Uterus (tissue), 2 donors: Measurements from ENCODE around the gene TAPT1.

Experiments used
- POLR2A ChIP-seq, 2 donors: fragments of 450-650 bp; IDR thresholded peaks; one replicate each; pipeline ENCODE4 v1.6.1; 2016; ENCODE audit warnings: antibody characterized with exemption in 2 of 2, mild to moderate bottlenecking in 1 of 2, moderate library complexity in 1 of 2
- TF ChIP-seq, protein P1 (sequence below), 4 experiments: fragments of 200-600 bp in 2 of 4; fragments of 450-650 bp in 2 of 4; sonication (generic) in 2 of 4; IDR thresholded peaks; one replicate each; pipeline ENCODE4 v1.5.1; 2016 to 2019; ENCODE audit warnings: antibody characterized with exemption in 4 of 4, mild to moderate bottlenecking in 2 of 4, moderate library complexity in 1 of 4

DNA sequence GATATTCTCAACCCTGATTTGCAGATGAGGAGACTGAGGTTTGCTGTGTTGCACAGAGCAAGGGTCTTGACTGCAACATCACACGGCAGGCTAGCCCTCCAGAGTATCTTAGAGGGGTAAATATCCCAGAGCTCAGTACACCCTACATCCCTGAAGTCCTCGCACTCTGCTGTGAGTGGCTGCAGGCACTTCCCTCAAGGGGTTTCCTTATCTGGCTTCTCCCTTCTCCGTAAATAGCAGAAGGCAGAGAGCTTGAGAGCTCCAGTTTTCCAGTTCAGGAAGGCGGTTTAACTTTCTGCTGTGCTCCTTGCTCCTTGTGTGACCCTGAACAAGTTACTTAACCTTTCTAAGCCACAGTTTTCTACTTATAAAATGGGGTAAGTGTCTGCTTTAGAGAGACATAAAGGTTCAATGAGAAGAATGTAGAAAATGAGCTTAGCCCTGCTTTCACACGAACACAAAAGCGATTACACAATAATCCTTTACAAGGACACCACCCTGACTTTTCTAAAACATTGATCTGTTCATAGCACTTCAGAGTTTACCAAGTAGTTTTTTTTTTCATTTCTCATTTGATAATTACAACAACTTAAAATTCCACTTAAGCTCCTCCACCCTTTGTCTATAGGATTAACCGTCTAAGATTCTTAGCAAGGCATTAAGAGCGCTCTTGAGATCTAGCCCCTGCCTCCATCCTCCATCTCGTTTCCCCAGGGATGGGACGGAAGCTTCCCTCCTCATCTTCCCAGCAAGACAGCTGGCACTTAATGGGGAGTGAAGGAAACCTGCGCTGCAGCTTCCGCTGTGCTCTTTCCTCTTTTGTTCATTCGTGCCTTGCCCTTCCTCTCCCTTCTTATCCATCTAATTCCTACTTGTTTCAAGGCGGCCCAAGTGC, 68.4 kb downstream of the TAPT1 start:
- TF ChIP-seq, protein P1, sequence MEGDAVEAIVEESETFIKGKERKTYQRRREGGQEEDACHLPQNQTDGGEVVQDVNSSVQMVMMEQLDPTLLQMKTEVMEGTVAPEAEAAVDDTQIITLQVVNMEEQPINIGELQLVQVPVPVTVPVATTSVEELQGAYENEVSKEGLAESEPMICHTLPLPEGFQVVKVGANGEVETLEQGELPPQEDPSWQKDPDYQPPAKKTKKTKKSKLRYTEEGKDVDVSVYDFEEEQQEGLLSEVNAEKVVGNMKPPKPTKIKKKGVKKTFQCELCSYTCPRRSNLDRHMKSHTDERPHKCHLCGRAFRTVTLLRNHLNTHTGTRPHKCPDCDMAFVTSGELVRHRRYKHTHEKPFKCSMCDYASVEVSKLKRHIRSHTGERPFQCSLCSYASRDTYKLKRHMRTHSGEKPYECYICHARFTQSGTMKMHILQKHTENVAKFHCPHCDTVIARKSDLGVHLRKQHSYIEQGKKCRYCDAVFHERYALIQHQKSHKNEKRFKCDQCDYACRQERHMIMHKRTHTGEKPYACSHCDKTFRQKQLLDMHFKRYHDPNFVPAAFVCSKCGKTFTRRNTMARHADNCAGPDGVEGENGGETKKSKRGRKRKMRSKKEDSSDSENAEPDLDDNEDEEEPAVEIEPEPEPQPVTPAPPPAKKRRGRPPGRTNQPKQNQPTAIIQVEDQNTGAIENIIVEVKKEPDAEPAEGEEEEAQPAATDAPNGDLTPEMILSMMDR (IDR thresholded peaks at IDR 0.05) = no peak
- no peak for TF ChIP-seq POLR2A (IDR thresholded peaks at IDR 0.05)
